PFSK-1 (cell line): Measurements from ENCODE around the gene ARHGAP10.

Source experiments
- FOXP2 ChIP-seq: optimal IDR thresholded peaks from 2 replicates; pipeline ENCODE3; 2011; ENCODE audit warnings: borderline replicate concordance, control low read depth, inconsistent platforms; ENCODE audit not compliant: insufficient read depth; ENCODE audit errors: extremely low read length, extremely low read depth
- POLR2AphosphoS5 ChIP-seq: IDR thresholded peaks from 2 replicates; pipeline ENCODE4 v1.6.1; 2012; ENCODE audit warnings: low read depth, mild to moderate bottlenecking, control low read depth, low read length, moderate library complexity
- REST ChIP-seq, 2 experiments: IDR thresholded peaks; 2 replicates each; pipeline versions ENCODE4 v1.6.1 to v1.8.0; 2011 to 2012; ENCODE audit warnings: low read depth in 2 of 2, low read length in 2 of 2, control low read depth in 1 of 2, inconsistent platforms in 1 of 2, mild to moderate bottlenecking in 1 of 2, moderate library complexity in 1 of 2; ENCODE audit not compliant: insufficient read depth in 1 of 2
- SIN3A ChIP-seq: IDR thresholded peaks from 2 replicates; pipeline ENCODE4 v1.6.1; 2012; ENCODE audit warnings: mild to moderate bottlenecking, low read length, moderate library complexity, borderline replicate concordance; ENCODE audit not compliant: insufficient read depth
- TAF1 ChIP-seq: IDR thresholded peaks from 2 replicates; pipeline ENCODE4 v1.6.1; 2012; ENCODE audit warnings: low read length, control low read depth, borderline replicate concordance; ENCODE audit not compliant: insufficient read depth

Gene ARHGAP10

GRCh38 chr4:148034813-148035212 is 302.9 kb downstream of the ARHGAP10 start:
- no peak for TF ChIP-seq POLR2AphosphoS5
- no peak for TF ChIP-seq REST (IDR thresholded peaks at IDR 0.05; ENCODE audit: insufficient read depth in 1 of 2, low read depth in 2 of 2, low read length in 2 of 2)
- TF ChIP-seq FOXP2: no peak

- TF ChIP-seq SIN3A (no peak), TAF1 (no peak), REST (IDR thresholded peaks at IDR 0.05; ENCODE audit: insufficient read depth in 1 of 2, low read depth in 2 of 2, low read length in 2 of 2) (no peak), FOXP2 (no peak), POLR2AphosphoS5 (no peak)
These were observed 309.9 kb downstream of the ARHGAP10 start for GRCh38 chr4:148041606-148042329.

GRCh38 chr4:148044089-148044911 is 312.4 kb downstream of the ARHGAP10 start:
- no peak for TF ChIP-seq POLR2AphosphoS5
- TF ChIP-seq FOXP2: no peak
- TF ChIP-seq TAF1: no peak
- TF ChIP-seq SIN3A: no peak
- TF ChIP-seq REST (IDR thresholded peaks at IDR 0.05; ENCODE audit: insufficient read depth in 1 of 2, low read depth in 2 of 2, low read length in 2 of 2): no peak

GRCh38 chr4:148044912-148045352 is 313.0 kb downstream of the ARHGAP10 start:
- no peak for TF ChIP-seq FOXP2
- no peak for TF ChIP-seq POLR2AphosphoS5
- no peak for TF ChIP-seq REST (IDR thresholded peaks at IDR 0.05; ENCODE audit: insufficient read depth in 1 of 2, low read depth in 2 of 2, low read length in 2 of 2)
- TF ChIP-seq SIN3A: no peak
- no peak for TF ChIP-seq TAF1
